GM21723 (cell line): Measurements from ENCODE around the gene PNMT.

Experiments used
- ATAC-seq: cut with Tn5 transposase; IDR thresholded peaks from one replicate; pipeline ENCODE4 v1.9.1; 2021; ENCODE audit warnings: mild to moderate bottlenecking, moderate library complexity; ENCODE audit not compliant: unreplicated experiment

The PNMT gene

DNA sequence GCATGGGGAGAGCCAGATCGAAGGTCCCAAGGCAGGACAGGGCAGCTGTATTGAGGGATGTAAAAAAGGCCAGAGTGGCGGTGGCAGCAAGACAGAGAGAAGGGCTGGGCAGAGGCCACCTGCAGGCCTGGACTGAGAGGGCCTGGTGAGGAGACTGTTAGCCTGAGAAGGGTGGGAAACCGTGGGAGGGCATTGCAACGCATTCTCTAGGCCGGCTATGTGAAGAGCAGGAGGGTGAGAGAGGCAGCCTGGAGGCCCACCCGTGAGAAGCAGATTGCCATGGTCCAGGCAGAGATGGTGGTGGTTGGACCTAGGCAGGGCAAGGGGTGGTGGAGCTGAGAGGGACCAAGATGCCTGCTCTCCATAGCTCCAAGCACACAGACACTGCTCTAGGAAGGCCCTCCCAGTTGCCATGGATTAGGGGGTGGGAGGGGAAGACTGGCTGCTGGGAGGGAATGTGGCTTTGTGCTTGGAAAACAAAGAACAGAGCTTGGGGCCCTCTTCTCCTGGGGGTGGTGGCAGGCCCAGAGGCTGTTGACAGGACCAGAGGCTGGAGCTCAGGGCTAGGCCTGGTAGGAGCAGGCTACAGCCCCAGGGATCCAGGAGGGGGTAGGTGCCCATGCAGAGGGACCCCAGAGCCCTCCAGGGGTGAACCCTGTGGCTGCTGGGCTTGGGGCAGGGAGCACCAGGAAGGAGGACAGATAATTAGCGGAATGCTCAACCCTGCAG, 15.5 kb upstream of the PNMT start:
- no peak for ATAC-seq

- ATAC-seq = no peak
These were observed 15.0 kb upstream of the PNMT start for GRCh38 chr17:39653316-39653661.

DNA sequence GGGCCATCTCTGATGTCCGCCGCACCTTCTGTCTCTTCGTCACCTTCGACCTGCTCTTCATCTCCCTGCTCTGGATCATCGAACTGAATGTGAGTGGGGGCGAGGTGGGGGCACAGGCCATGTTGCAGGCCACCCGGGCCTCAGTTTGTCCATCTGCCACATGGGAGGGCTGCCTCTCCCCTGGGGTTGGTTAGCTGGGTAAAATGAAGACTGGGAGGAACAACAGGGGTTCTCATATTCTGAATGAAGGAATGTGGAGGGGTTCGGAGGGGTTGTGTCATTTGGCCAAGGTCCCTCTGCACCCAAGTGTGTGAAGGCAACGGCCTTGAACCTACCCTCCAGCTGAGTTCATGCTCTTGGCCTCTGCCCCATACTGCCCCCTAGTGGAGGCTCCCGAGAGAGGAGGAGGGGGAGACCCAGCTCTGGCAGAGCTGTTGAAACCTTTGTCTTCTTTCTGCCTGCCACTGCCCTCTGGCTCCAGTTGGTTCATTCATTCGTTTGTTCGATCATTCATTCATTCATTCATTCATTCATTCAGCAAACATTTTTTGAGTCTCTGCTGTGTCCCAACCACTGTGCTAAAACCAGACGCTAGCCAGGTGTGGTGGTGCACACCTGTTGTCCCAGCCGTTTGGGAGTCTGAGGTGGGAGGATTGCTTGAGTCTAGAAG, 14.5 kb upstream of the PNMT start:
- ATAC-seq = no peak

DNA sequence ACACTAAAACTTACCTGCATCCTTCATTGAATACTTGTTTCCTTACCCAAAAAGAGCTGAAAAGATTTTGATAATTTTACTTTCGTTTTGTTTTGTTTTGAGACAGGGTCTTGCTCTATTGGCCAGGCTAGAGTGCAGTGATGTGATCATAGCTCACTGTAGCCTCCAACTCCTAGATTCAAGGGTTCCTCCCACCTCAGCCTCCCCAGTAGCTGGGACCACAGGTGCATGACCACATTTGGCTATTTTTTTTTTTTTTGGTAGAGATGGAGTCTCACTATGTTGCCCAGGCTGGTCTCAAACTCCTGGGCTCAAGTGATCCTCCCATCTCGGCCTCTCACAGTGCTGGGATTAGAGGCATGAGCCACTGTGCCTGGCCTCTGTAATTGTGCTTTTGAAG, 13.1 kb upstream of the PNMT start:
- no peak for ATAC-seq

GRCh38 chr17:39658346-39658745, 9.9 kb upstream of the PNMT start:
- no peak for ATAC-seq

DNA sequence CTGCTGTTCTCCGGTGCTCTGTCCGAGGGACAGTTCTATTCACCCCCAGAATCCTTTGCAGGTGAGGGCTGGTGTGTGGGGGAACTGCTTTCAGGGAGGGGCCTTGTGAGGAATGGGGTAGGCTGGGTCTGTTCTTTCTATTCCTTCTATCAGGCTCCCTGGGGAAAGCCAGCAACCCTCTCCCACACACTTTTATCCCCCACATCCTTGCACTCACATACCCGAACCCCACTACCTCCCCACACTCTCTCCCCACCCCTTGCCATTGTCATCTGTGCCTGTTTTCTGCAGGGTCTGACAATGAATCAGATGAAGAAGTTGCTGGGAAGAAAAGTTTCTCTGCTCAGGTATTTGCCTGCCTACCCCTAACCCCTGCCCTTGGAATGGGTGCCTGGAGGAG, 9.5 kb upstream of the PNMT start:
- no peak for ATAC-seq

GRCh38 chr17:39659279-39660010, 8.8 kb upstream of the PNMT start:
- no peak for ATAC-seq

DNA sequence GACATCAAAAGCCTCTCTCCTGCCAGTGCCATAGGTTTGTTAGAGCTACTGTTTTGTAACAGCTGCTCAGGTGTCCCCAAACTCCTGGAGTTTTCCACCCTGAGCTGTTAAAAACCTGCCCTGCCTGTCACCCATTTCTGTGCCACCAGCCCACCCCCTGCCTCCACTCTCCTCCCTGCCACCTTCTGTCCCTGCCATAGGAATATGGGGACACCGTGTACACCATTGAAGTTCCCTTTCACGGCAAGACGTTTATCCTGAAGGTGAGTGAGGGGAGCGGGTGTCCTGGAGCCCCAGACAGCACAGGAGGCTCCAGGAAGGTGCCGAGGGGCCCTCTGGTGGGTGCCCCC, 8.3 kb upstream of the PNMT start:
- no peak for ATAC-seq

- no peak for ATAC-seq
These were observed 7.6 kb upstream of the PNMT start for GRCh38 chr17:39660397-39661385.

DNA sequence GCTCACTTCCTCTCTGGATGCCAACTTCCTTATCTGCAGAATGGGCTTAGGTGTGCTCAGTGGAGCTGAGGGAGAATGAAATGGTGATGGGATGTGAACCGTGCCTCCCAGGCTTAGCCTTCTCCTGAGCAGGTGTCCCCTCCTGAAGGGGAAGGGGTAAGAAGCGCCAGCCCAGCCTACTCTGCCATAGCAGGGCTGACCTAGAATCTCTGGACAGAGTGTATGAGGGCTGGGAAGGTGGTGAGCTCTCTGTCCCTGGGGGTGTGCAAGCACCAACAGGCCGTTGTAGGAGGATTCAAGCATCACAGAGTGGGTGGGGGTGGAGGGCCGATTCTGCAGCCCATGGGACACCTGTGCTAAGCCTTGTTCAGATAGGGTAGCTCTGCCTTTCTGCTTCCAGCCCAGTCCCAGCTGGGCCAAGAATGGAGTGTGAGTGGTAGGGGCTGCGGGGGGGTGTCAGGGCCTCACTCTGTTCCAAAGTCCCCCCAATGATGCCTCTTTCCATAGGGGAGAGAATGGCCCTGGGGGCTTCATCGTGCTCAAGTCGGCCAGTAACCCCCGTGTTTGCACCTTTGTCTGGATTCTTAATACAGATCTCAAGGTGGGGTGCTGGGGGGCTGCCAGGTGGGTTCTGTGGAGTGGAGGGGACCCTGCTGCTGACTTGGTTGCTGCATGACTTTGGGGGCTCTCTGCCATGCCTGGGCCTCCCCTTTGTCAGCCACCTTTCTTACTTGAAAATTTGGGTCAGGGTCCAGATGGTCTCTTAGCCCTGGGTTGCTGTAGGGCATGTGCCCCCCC, 6.3 kb upstream of the PNMT start:
- ATAC-seq = no peak

GRCh38 chr17:39662551-39663339, 5.5 kb upstream of the PNMT start:
- no peak for ATAC-seq

DNA sequence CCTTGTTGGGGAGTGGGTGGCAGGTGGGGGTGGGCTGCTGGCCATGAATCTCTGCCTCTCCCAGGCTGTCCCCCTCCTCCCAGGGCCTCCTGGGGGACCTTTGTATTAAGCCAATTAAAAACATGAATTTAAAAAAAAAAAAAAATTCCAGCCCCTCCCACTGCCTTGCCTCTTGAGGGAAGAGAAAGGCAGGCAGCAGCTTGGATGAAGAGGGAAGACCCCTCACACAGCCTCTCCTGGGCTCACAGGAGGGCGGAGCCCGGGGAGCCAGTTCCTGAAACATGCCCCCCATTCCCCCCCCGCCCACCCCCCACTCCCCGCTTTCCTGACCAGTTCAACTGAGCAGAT, 4.9 kb upstream of the PNMT start:
- no peak for ATAC-seq

DNA sequence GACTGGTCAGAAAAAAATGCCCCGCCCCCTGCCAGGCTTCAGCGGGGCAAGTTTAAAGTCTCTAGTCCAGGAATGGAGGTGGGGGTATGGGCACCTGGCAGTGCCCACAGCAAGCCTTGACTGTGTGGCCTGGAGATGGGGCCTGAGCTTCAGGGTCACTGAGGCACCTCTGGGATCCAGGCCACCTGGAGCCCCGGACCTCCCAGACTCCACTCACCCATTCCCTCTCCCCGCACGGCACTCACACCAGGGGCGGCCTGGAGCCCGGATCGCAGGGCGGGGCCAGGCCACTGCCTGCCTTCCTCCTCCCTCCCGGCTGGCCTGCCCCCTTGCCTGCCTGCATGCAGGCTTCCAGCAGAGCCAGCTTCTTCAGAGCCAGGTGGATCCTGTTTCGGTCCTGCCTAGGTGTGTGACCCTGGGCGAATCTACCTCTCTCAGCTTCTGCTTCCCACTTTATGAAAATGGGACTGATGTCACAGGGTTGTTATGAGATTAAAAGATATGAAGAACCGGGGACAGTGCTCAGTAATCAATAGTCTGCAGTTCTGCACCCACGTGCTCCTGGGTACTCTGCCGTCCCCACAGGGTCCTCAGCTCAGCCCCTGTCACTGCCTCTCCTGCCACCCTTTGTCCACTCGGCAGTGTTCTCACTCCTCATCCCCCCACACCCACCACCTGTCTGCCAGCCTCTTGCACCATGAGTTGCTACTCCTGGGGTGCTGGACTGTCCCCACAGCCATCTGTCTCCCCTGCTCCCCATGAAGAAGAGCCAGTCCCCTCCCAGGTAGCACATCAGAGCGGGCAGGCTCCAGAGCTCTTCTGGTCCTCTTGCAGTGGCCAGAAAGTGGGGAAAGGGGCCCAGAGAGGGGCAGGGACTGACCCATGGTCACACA, 4.3 kb upstream of the PNMT start:
- ATAC-seq = no peak

DNA sequence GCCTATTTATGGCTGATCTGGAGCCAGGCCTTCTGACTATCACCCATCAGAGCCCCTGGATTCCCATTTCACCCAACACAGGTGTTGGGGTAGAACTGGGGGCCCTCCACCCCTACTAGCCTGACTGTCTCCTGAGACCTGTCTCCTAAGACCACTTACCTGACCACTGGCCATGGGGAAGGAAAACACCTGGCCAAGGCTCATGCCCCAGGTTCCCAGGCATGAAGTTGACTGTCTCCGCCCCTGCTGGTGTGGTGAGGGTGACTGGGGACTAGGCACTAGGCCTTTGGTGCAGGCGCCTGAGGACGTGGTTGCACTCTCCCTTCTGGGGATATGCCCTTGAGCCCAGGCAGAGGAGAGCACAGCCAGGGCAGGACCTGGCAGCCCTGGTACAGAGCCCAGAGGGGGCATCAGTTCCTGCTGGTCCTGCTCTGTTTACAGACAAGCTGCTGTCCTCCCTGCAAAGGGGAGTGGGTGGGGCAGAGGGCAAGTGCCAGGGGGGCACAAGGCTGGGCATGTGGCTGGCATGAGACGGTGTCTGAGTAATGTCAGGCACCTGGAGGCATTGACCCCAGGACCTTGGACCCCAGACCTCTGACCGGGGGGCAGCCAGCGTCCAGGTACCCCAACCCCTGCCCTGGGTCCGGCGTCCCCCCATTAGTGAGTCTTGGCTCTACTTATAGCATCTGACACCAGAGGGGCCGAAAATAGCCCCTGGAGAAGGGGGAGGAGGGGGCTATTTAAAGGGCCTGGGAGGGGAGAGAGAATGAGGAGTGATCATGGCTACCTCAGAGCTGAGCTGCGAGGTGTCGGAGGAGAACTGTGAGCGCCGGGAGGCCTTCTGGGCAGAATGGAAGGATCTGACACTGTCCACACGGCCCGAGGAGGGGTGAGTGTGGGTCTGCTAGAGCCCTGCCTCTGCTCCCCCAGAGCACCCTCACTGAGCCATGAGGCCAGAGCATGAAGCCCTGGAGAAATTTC, 3.4 kb upstream of the PNMT start, which contains the start of gene TCAP:
TSS of gene TCAP (plus strand) at position 769 of the 981 bp plus-strand sequence. CDS start at position 780, 11 bp downstream.
- no peak for ATAC-seq

DNA sequence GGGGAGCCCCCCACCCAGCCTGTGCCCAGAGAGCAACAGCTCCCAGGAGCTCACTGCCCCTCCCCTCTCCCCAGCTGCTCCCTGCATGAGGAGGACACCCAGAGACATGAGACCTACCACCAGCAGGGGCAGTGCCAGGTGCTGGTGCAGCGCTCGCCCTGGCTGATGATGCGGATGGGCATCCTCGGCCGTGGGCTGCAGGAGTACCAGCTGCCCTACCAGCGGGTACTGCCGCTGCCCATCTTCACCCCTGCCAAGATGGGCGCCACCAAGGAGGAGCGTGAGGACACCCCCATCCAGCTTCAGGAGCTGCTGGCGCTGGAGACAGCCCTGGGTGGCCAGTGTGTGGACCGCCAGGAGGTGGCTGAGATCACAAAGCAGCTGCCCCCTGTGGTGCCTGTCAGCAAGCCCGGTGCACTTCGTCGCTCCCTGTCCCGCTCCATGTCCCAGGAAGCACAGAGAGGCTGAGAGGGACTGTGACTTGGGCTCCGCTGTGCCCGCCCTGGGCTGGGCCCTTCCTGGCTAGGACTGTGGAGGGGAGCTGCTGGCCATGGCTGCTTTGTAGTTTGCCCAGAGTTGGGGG, 2.5 kb upstream of the PNMT start:
- ATAC-seq = no peak

DNA sequence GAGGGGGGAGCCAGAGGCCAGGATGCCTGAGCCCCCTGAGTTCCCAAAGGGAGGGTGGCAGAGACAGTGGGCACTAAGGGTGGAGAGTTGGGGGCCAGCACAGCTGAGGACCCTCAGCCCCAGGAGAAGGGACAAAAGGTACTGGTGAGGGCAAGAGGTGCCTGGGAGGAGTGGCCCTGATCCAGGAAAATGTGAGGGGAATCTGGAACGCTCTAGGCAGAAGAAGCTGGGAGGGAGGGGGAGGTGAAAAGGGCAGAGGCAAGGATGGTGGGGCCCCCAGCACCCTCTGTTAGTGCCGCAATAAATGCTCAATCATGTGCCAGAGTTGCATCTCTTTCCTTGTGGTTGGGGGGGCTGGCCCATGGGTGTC, 2.0 kb upstream of the PNMT start:
- no peak for ATAC-seq
